Fibroblast of the aortic adventitia (primary cell): ENCODE measurements around the gene PMEPA1. TPM values are rescaled to one million over a fixed set of nuclear protein-coding genes. Genes with fewer than 3 reads are reported as not detected.

Experiments used
- DNase-seq: peaks from one replicate; pipeline ENCODE4 v3.0.0-alpha.2; 2010; ENCODE audit warnings: low read depth
- H3K4me3 ChIP-seq: 2 replicates; pipeline ENCODE4 v1.5.1; 2011; ENCODE audit warnings: low read depth, mild to moderate bottlenecking, control low read depth, low read length, moderate library complexity
- CTCF ChIP-seq: IDR thresholded peaks from 2 replicates; pipeline ENCODE4 v1.5.1; 2011; ENCODE audit warnings: mild to moderate bottlenecking, low read length, control low read depth, inconsistent platforms; ENCODE audit not compliant: insufficient read depth
- total RNA-seq: library from RNA; depleted of rRNA; stranded (reverse); fragments of >200 nt; gene quantifications from 2 replicates; pipeline ENCODE4 v1.2.3, GENCODE V29; 2012; ENCODE audit warnings: low replicate concordance

Gene PMEPA1
- total RNA-seq, 1 donor = 1.4 TPM

GRCh38 chr20:57680934-57681914 is 28.6 kb downstream of the PMEPA1 start:
- H3K4me3 ChIP-seq = no peak overlapping the region
- DNase-seq = no peak
- no peak for TF ChIP-seq CTCF

GRCh38 chr20:57680131-57680716 is 29.6 kb downstream of the PMEPA1 start:
- no peak overlapping the region for H3K4me3 ChIP-seq
- DNase-seq = no peak
- no peak for TF ChIP-seq CTCF

GRCh38 chr20:57679113-57679512 is 30.7 kb downstream of the PMEPA1 start:
- no peak for TF ChIP-seq CTCF
- no peak overlapping the region for H3K4me3 ChIP-seq
- no peak for DNase-seq

GRCh38 chr20:57678340-57678739 is 31.5 kb downstream of the PMEPA1 start:
- TF ChIP-seq CTCF = no peak
- no peak overlapping the region for H3K4me3 ChIP-seq
- no peak for DNase-seq

GRCh38 chr20:57677584-57677982 is 32.2 kb downstream of the PMEPA1 start:
- no peak overlapping the region for H3K4me3 ChIP-seq
- no peak for DNase-seq
- TF ChIP-seq CTCF = no peak

GRCh38 chr20:57676589-57677583 is 32.9 kb downstream of the PMEPA1 start:
- DNase-seq = no peak
- no peak for TF ChIP-seq CTCF
- no peak overlapping the region for H3K4me3 ChIP-seq
